IgD-negative memory B cell (primary cell): Measurements from ENCODE around the gene GNAL. TPM values are rescaled to one million over a fixed set of nuclear protein-coding genes. Genes with fewer than 3 reads are reported as not detected.
"Not testable (repeated sequence)": the region's sequence is repeated elsewhere in the genome, so short reads cannot be mapped to it uniquely, and the experiment has no call there.

ENCODE experiments used
- H3K27ac Mint-ChIP-seq, 3 donors: one replicate each; pipeline ENCODE4 v1.8.0; 2020 to 2022; ENCODE audit warnings: mild to moderate bottlenecking in 3 of 3, mixed read lengths in 3 of 3, moderate library complexity in 1 of 3
- H3K27me3 Mint-ChIP-seq: one replicate; pipeline ENCODE4 v1.8.0; 2021; ENCODE audit warnings: mixed read lengths
- H3K36me3 Mint-ChIP-seq: one replicate; pipeline ENCODE4 v1.8.0; 2020; ENCODE audit warnings: mild to moderate bottlenecking, mixed read lengths
- H3K4me1 Mint-ChIP-seq, 3 donors: one replicate each; pipeline ENCODE4 v1.8.0; 2020 to 2022; ENCODE audit warnings: mixed read lengths in 3 of 3, mild to moderate bottlenecking in 1 of 3
- H3K4me3 Mint-ChIP-seq, 4 donors: one replicate each; pipeline ENCODE4 v1.8.0; 2020 to 2022; ENCODE audit warnings: mild to moderate bottlenecking in 4 of 4, mixed read lengths in 4 of 4, moderate library complexity in 3 of 4
- H3K9me3 Mint-ChIP-seq, 3 donors: one replicate each; pipeline ENCODE4 v1.8.0; 2020 to 2021; ENCODE audit warnings: mixed read lengths in 3 of 3, mild to moderate bottlenecking in 1 of 3
- polyA plus RNA-seq: library from polyadenylated mRNA; unstranded; fragments of 300-500 nt; fragmentation: Illumina TruSeq; gene quantifications from one replicate; pipeline ENCODE4 v1.2.3, GENCODE V29; 2021

The GNAL gene
- polyA plus RNA-seq, 1 donor from 2014 or later, result 0.20 TPM

- H3K27ac Mint-ChIP-seq, result no peak overlapping the region
- H3K27me3 Mint-ChIP-seq, result no peaks in the 10 kb centered on the region
- no peaks in the 10 kb centered on the region for H3K4me1 Mint-ChIP-seq
- H3K9me3 Mint-ChIP-seq, result no peaks in the 10 kb centered on the region
- no peaks in the 10 kb centered on the region for H3K36me3 Mint-ChIP-seq
- no peak overlapping the region for H3K4me3 Mint-ChIP-seq
These were observed 153.5 kb downstream of the GNAL start for GRCh38 chr18:11842562-11842961.

- Mint-ChIP-seq H3K27ac (no peak overlapping the region), H3K36me3 (no peaks in the 10 kb centered on the region), H3K4me1 (no peaks in the 10 kb centered on the region), H3K27me3 (no peaks in the 10 kb centered on the region), H3K9me3 (no peaks in the 10 kb centered on the region), H3K4me3 (no peak overlapping the region)
These were observed 155.4 kb downstream of the GNAL start for GRCh38 chr18:11844436-11844835.

- no peaks in the 10 kb centered on the region for H3K27me3 Mint-ChIP-seq
- peaks cover 1 to 8% (median 5%) of the 10 kb centered on the region in 3 donors for H3K4me1 Mint-ChIP-seq
- H3K36me3 Mint-ChIP-seq, result no peaks in the 10 kb centered on the region
- H3K27ac Mint-ChIP-seq, result no peak overlapping the region
- no peaks in the 10 kb centered on the region for H3K9me3 Mint-ChIP-seq
- H3K4me3 Mint-ChIP-seq, result no peak overlapping the region
These were observed 156.6 kb downstream of the GNAL start for GRCh38 chr18:11845654-11846053.

GRCh38 chr18:11847811-11848210 lies 158.7 kb downstream of the GNAL start:
- Mint-ChIP-seq H3K9me3 (no peaks in the 10 kb centered on the region), H3K27me3 (peaks cover 2% of the 10 kb centered on the region), H3K4me3 (peak overlapping the region in 1 of 4 donors; percentile 15), H3K4me1 (peaks cover 10 to 22% (median 17%) of the 10 kb centered on the region in 3 donors), H3K36me3 (no peaks in the 10 kb centered on the region), H3K27ac (no peak overlapping the region)

GRCh38 chr18:11849279-11849678 lies 160.2 kb downstream of the GNAL start:
- H3K4me1 Mint-ChIP-seq, result peaks cover 17 to 23% (median 22%) of the 10 kb centered on the region in 3 donors
- H3K9me3 Mint-ChIP-seq, result no peaks in the 10 kb centered on the region
- peaks cover 2% of the 10 kb centered on the region for H3K27me3 Mint-ChIP-seq
- H3K4me3 Mint-ChIP-seq, result peak overlapping the region in 3 of 4 donors; percentile 33 to 99 (median 55)
- H3K27ac Mint-ChIP-seq, result peak overlapping the region; percentile 23 to 81 (median 49)
- H3K36me3 Mint-ChIP-seq, result peaks cover 3% of the 10 kb centered on the region

- Mint-ChIP-seq H3K36me3 (peaks cover 3% of the 10 kb centered on the region), H3K27me3 (peaks cover 2% of the 10 kb centered on the region), H3K9me3 (no peaks in the 10 kb centered on the region), H3K27ac (peak overlapping the region; percentile 98 to 100 (median 99)), H3K4me1 (peaks cover 17 to 23% (median 22%) of the 10 kb centered on the region in 3 donors), H3K4me3 (peak overlapping the region; percentile 99 to 100 (median 99))
These were observed 161.0 kb downstream of the GNAL start for GRCh38 chr18:11849841-11850634.

- Mint-ChIP-seq H3K9me3 (no peaks in the 10 kb centered on the region), H3K27me3 (peaks cover 2% of the 10 kb centered on the region), H3K4me3 (peak overlapping the region; percentile 99 to 100 (median 99)), H3K27ac (peak overlapping the region; percentile 98 to 100 (median 99)), H3K36me3 (peaks cover 3% of the 10 kb centered on the region), H3K4me1 (peaks cover 17 to 23% (median 22%) of the 10 kb centered on the region in 3 donors)
These were observed 161.7 kb downstream of the GNAL start for GRCh38 chr18:11850821-11851145.

- Mint-ChIP-seq H3K4me1 (peaks cover 17 to 23% (median 22%) of the 10 kb centered on the region in 3 donors), H3K27me3 (peaks cover 2% of the 10 kb centered on the region), H3K4me3 (peak within 1 kb of the TSS; percentile 99 to 100 (median 99)), H3K9me3 (no peaks in the 10 kb centered on the region), H3K36me3 (peaks cover 3% of the 10 kb centered on the region), H3K27ac (peak within 1 kb of the TSS; percentile 98 to 100 (median 99))
These were observed 162.2 kb downstream of the GNAL start, which contains the start of gene CHMP1B for GRCh38 chr18:11851146-11851805. Gene CHMP1B, plus strand, starts transcription at chr18:11851413. Its CDS starts 99 bp downstream, at chr18:11851512.

DNA sequence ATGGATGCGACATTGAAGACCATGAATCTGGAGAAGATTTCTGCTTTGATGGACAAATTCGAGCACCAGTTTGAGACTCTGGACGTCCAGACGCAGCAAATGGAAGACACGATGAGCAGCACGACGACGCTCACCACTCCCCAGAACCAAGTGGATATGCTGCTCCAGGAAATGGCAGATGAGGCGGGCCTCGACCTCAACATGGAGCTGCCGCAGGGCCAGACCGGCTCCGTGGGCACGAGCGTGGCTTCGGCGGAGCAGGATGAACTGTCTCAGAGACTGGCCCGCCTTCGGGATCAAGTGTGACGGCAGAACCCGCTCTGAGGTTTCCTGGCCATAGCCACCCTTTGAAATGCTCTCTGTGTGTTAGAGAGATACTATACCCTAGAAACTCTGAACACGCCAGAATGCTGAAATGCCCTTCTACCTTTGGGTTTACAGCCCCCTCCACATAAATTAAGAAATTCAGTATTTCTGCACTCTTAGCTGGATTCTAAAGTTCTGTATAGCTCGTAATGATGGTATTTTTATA lies 162.8 kb downstream of the GNAL start:
- Mint-ChIP-seq H3K9me3 (no peaks in the 10 kb centered on the region), H3K4me1 (peaks cover 18 to 23% (median 22%) of the 10 kb centered on the region in 3 donors), H3K27me3 (peaks cover 2% of the 10 kb centered on the region), H3K4me3 (peak overlapping the region; percentile 99 to 100 (median 99)), H3K36me3 (peaks cover 3% of the 10 kb centered on the region), H3K27ac (peak overlapping the region; percentile 98 to 100 (median 99))

GRCh38 chr18:11854554-11854953 lies 165.5 kb downstream of the GNAL start:
- H3K9me3 Mint-ChIP-seq, H3K27me3 Mint-ChIP-seq, H3K27ac Mint-ChIP-seq, H3K36me3 Mint-ChIP-seq: not testable (repeated sequence)
- peak overlapping the region in 2 of 4 donors; percentile 72 to 76 for H3K4me3 Mint-ChIP-seq
- peaks cover 22 to 29% (median 26%) of the 10 kb centered on the region in 3 donors for H3K4me1 Mint-ChIP-seq

- H3K4me1 Mint-ChIP-seq, result peaks cover 3 to 22% (median 11%) of the 10 kb centered on the region in 3 donors
- no peaks in the 10 kb centered on the region for H3K27me3 Mint-ChIP-seq
- peaks cover 3% of the 10 kb centered on the region for H3K36me3 Mint-ChIP-seq
- no peak overlapping the region for H3K27ac Mint-ChIP-seq
- H3K4me3 Mint-ChIP-seq, result peak overlapping the region in 1 of 4 donors; percentile 58
- H3K9me3 Mint-ChIP-seq, result no peaks in the 10 kb centered on the region
These were observed 168.3 kb downstream of the GNAL start for GRCh38 chr18:11857177-11857887.

DNA sequence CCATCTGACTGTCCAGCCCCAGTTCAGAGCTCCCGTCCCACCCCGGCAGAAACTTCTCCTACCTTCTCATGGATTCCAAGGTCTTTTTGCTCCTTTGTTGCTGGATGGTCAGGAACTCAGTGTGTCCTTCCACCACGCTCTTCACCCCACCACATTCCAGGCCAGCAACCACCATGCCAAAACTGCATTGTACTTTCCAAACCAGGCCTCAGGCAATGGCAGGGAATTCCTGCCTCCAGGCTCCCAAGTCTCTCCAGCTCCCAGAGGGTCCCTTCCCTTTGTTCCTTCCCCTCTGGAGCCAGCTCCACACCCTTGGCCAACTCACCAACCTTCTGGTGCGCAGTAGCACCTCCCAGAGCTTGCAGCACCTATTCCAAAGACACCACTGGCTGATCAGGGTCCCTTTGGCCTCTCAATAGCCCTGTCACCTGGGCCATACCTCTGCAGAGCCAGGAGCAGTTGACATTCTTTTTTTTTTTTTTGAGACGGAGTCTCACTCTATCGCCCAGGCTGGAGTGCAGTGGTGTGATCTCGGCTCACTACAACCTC lies 170.3 kb downstream of the GNAL start:
- peaks cover 0 to 12% (median 3%) of the 10 kb centered on the region in 3 donors for H3K4me1 Mint-ChIP-seq
- no peaks in the 10 kb centered on the region for H3K36me3 Mint-ChIP-seq
- peak overlapping the region in 1 of 4 donors; percentile 51 for H3K4me3 Mint-ChIP-seq
- H3K27ac Mint-ChIP-seq, result no peak overlapping the region
- H3K9me3 Mint-ChIP-seq, result no peaks in the 10 kb centered on the region
- no peaks in the 10 kb centered on the region for H3K27me3 Mint-ChIP-seq

DNA sequence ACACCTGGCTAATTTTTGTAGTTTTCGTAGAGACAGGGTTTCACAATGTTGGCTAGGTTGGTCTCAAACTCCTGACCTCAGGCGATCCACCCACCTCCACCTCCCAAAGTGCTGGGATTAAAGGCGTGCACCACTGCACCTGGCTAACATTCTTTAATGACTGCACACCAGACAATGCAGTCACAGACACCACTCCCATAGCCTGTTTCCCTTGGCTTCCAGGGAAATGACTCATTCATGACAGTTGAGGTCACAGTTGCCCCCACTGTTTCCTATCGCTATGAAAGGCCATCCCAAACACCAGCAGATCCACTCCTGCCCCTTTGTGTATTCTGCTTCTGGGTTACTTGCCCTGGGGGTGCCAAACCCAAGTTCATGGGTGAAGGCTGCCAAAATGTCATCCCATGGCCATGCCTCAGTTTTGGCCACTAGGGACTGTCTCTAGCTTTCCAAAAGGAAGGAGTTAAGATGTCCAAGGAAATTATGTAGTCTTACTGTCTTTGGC lies 170.9 kb downstream of the GNAL start:
- no peak overlapping the region for H3K4me3 Mint-ChIP-seq
- no peaks in the 10 kb centered on the region for H3K36me3 Mint-ChIP-seq
- peak overlapping the region in 1 of 3 donors; percentile 63 for H3K27ac Mint-ChIP-seq
- H3K4me1 Mint-ChIP-seq, result peaks cover 0 to 12% (median 3%) of the 10 kb centered on the region in 3 donors
- H3K27me3 Mint-ChIP-seq, result peaks cover under 1% of the 10 kb centered on the region
- no peaks in the 10 kb centered on the region for H3K9me3 Mint-ChIP-seq
